Naive thymus-derived CD4-positive, alpha-beta T cell (primary cell): ENCODE results near the gene SLC12A3. TPM values are rescaled to one million over a fixed set of nuclear protein-coding genes. Genes with fewer than 3 reads are reported as not detected.

Source experiments
- microRNA-seq: library from miRNA; unstranded; fragments of <30 nt; microRNA quantifications from one replicate; pipeline ENCODE4 v1.2.0, GENCODE V29; 2022; ENCODE audit warnings: borderline microRNAs expressed
- polyA plus RNA-seq, 2 donors: library from polyadenylated mRNA; unstranded; fragments of 300-500 nt; fragmentation: Illumina TruSeq; gene quantifications; one replicate each; pipeline ENCODE4 v1.2.3, GENCODE V29; 2021
- total RNA-seq, 6 experiments: library from RNA in 5 of 6; stranded (reverse) in 5 of 6; gene quantifications; 1 replicate in 5 of 6; 2 replicates in 1 of 6; pipeline ENCODE4 v1.2.3 and lab custom pipeline; 2021 to 2026

SLC12A3 gene
- total and polyA plus RNA-seq, 7 experiments from 2014 or later = 0.08 to 0.49 TPM; not detected in 5

Small RNA genes lying within 50 kb of the gene (microRNA-seq; reads per million reads assigned to microRNA genes)
- gene MIR138-2 = not detected
- gene MIR6863 = not detected

Other genes starting within 250 kb of the SLC12A3 start
- 100 to 1,000 TPM in 1 of 5 experiments, 1 to 10 TPM in 1, under 1 TPM in 2, not detected in 1; 0.45 to 166 (median 2.5) TPM for gene MT1E, start 239.4 kb upstream of the SLC12A3 start, total RNA-seq
- 1 to 10 TPM; 3.5 to 5.2 TPM for gene MT1E, start 239.4 kb upstream of the SLC12A3 start, polyA plus RNA-seq
- gene MT1M, start 232.5 kb upstream of the SLC12A3 start, total RNA-seq = not detected
- not detected for gene MT1M, start 232.5 kb upstream of the SLC12A3 start, polyA plus RNA-seq
- under 1 TPM in 1 of 5 experiments, not detected in 4; 0.92 TPM for gene MT1A, start 226.5 kb upstream of the SLC12A3 start, total RNA-seq
- not detected for gene MT1A, start 226.5 kb upstream of the SLC12A3 start, polyA plus RNA-seq
- not detected for gene MT1B, start 213.3 kb upstream of the SLC12A3 start, total RNA-seq
- not detected for gene MT1B, start 213.3 kb upstream of the SLC12A3 start, polyA plus RNA-seq
- gene MT1F, start 207.2 kb upstream of the SLC12A3 start, total RNA-seq = 10 to 100 TPM in 1 of 5 experiments, 1 to 10 TPM in 4; 5.6 to 20.6 (median 8.7) TPM
- 10 to 100 TPM; 22.1 to 42.4 TPM for gene MT1F, start 207.2 kb upstream of the SLC12A3 start, polyA plus RNA-seq
- 10 to 100 TPM in 1 of 5 experiments, 1 to 10 TPM in 1, not detected in 3; 1.2 to 36.1 TPM for gene MT1G, start 197.1 kb upstream of the SLC12A3 start, total RNA-seq
- not detected for gene MT1G, start 197.1 kb upstream of the SLC12A3 start, polyA plus RNA-seq
- gene MT1H, start 195.4 kb upstream of the SLC12A3 start, total RNA-seq = 1 to 10 TPM in 1 of 5 experiments, not detected in 4; 1.6 TPM
- gene MT1H, start 195.4 kb upstream of the SLC12A3 start, polyA plus RNA-seq = not detected
- 10 to 100 TPM; 15.0 to 70.7 (median 25.9) TPM for gene MT1X, start 182.7 kb upstream of the SLC12A3 start, total RNA-seq
- 100 to 1,000 TPM; 133 to 157 TPM for gene MT1X, start 182.7 kb upstream of the SLC12A3 start, polyA plus RNA-seq
- 10 to 100 TPM; 53.0 to 90.5 (median 58.3) TPM for gene NUP93, start 135.1 kb upstream of the SLC12A3 start, total RNA-seq
- 10 to 100 TPM; 64.5 to 83.2 TPM for gene NUP93, start 135.1 kb upstream of the SLC12A3 start, polyA plus RNA-seq
- gene HERPUD1, start 66.9 kb downstream of the SLC12A3 start, total RNA-seq = 100 to 1,000 TPM; 102 to 226 (median 131) TPM
- gene HERPUD1, start 66.9 kb downstream of the SLC12A3 start, polyA plus RNA-seq = 10 to 100 TPM; 42.0 to 61.8 TPM
- gene CETP, start 96.7 kb downstream of the SLC12A3 start, total RNA-seq = not detected
- gene CETP, start 96.7 kb downstream of the SLC12A3 start, polyA plus RNA-seq = under 1 TPM; 0.17 to 0.25 TPM
- gene NLRC5, start 124.3 kb downstream of the SLC12A3 start, total RNA-seq = 100 to 1,000 TPM; 380 to 615 (median 394) TPM
- 100 to 1,000 TPM in 1 of 2 donors, 10 to 100 TPM in 1; 76.0 to 122 TPM for gene NLRC5, start 124.3 kb downstream of the SLC12A3 start, polyA plus RNA-seq
- gene CPNE2, start 227.4 kb downstream of the SLC12A3 start, total RNA-seq = 10 to 100 TPM in 1 of 5 experiments, 1 to 10 TPM in 4; 1.1 to 11.7 (median 3.5) TPM
- gene CPNE2, start 227.4 kb downstream of the SLC12A3 start, polyA plus RNA-seq = 10 to 100 TPM in 1 of 2 donors, 1 to 10 TPM in 1; 6.8 to 12.6 TPM